Activated CD8-positive, alpha-beta memory T cell treated with anti-CD3 and anti-CD28 coated beads, Interleukin-2, amount 50 U/mL, for 1 hour (primary cell): ENCODE measurements around the gene ADGRG6.
"Not testable (repeated sequence)": the region's sequence is repeated elsewhere in the genome, so short reads cannot be mapped to it uniquely, and the experiment has no call there.

Experiments
- DNase-seq: peaks from one replicate; pipeline ENCODE4 v3.0.0-alpha.2; 2020; ENCODE audit errors: extremely low read depth

ADGRG6 gene

DNA sequence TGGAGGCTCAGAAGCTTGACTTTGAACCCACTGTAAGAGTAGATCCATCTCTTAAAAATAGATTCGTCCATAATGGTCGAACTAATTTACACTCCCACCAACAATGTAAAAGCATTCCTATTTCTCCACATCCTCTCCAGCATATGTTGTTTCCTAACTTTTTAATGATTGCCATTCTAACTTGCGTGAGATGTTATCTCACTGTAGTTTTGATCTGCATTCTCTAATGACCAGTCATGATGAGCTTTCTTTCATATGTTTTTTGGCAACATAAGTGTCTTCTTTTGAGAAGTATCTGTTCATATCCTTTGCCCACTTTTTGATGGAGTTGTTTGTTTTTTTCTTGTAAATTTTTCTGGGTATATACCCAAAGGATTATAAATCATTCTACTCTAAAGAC lies 44.4 kb downstream of the ADGRG6 start:
- not testable (repeated sequence) for DNase-seq

DNA sequence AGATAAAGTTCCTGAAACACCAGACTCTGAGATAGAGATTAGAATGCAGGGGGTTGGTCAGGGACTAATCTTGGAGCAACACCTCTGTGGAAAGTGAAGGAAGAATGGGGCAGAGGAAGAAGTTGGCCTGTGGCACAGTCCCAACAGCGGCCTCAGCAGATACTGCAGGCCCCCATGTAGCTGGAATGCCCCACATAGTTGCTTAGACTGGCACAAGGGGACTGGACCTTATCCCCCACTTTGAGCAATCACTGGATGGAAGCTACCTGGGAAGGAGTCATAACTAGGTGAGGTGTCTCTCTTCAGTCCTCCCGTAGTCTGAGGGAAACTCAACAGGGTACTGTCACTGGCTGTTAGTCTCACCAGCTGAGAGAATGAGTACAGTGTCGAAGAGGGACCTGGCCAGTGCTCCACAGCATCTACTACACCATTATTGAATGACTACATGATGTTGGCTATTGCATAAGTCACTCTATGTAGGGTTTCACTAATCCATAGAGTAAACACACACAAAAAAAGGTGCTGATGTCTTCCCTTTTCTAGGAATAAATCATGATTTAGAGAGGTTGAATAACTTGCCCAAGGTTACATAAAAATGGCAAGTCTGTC lies 47.5 kb downstream of the ADGRG6 start:
- no peak for DNase-seq

DNA sequence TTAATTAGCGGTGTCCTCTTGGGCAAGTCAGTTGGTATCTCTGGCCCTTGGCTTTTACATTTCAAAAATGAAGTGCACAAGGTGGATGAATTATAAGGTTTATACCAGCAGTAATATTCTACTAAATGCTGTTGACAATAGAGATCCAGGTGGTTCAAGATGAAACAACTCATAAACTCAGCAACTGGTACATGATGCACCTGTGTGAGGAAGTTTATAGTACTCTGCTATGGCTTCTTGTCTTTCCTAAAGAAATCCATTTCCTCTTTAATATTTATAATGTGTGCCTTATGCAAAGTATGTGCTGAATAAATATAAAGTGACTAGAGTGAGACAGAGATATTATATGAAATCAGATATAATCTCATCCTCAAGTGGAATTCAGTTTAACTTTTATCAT lies 48.5 kb downstream of the ADGRG6 start:
- DNase-seq: no peak

DNA sequence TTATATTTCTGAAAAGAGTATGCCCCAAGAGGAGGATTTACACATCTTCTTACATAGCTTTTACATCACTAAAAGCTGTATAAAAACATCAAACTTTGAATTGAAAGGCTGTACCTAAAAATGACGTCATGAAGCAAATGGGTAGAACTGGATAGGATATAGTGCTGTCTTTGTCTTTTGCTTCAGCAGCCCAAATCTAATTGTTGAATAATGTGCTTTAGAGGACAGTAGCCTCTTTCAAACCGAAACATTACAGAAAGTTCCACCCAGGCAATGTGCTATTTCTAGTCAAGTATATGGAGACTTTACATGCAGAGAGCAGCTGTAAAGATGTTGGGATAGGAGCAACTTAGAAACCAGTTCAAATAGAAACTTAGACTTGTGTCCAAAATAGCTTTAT lies 51.9 kb downstream of the ADGRG6 start:
- no peak for DNase-seq

DNA sequence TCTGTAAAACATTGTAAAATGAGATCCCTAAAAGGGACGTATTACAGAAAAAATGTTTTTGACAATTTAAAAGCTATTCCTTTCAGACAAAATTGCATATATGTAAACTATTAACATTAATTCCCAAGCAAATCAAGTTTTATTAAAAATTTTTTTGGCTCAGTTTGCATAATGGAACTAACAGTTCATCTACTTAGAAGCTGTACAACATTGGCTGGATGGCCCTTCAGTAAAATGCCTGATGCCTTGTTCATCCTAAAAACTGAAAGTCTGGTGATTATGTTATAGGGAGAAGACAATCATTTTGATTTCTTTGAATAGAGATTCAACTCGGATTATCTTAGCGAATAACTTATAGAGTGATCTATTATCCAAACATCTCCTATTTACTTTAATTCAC lies 52.8 kb downstream of the ADGRG6 start:
- no peak for DNase-seq

DNA sequence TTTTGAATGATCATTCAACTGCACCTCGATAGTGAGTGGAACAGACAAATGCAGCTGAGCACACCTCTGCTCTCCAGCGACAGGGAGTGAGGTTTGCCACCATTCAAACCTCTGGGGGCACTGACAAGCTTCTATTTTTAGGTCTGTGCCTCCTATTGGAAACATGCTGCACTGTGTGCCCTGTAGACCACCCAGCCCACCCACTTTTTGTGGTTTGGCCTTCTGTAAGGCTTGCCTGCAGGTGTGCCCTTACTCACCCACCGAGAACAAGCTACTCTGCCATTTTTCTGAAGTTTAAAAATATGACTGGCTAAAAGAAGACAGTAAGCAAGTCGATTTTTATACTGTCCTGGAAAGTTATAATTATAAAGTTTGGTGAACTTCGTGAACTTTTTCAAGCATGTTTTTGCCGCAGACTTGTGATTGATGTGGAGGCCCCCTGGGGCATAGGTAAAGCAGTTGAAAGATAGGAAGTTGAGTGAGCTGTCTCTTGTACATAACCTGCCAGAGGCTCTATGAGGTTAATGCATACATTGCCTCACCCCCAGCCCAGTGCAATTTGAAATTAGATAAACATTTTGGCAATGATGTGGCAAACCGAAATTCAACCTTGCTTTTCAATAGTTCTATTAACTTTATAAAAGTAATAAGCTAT lies 53.8 kb downstream of the ADGRG6 start:
- DNase-seq: peak; percentile 18

DNA sequence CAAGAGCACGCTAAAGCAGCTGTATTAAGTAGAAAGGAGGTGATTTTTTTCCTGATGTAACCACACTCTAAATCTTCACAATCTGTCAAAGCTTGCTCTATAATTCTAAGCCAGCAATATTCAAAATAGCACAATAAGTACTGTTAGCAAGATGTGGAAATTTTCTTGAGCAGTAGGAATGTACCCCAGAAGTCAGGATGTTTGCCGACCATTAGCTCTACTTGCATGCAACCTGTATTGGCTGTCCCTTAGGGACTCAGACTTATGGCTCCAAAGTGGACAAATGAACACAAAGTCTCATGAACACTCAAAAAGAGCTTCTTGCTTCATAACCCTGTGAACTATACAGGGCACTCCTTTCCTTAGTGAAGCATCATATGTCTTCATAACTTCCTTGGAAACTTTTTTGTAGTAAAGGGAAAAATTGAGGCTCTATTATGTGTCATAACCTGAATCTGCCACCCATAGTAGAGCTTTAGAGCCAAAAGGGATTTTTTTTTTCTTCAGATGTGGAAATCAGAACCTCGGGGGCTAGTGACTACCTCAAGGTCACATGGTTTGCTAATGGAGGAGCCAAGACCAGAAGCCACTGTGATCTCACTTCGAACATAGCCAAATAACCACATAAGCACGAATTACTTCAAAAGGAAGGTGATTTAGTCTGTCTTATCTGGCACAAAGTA lies 54.5 kb downstream of the ADGRG6 start:
- DNase-seq: no peak

DNA sequence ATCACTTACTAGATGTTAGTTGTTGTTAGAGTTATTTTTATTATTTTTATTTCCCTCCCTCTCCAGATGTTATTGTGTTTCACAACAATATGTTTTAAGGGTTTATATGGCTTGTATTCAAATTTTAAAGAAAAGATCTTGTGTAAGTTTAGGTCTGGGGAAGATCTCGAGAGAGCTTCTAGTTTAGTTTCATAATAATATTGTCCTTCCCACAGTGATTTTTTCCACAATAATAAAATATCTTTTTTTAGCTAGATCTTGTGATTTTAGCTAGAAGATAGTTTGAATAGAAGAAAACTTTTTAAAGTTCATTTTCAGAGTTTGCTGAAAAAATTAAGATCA lies 55.0 kb downstream of the ADGRG6 start:
- no peak for DNase-seq

DNA sequence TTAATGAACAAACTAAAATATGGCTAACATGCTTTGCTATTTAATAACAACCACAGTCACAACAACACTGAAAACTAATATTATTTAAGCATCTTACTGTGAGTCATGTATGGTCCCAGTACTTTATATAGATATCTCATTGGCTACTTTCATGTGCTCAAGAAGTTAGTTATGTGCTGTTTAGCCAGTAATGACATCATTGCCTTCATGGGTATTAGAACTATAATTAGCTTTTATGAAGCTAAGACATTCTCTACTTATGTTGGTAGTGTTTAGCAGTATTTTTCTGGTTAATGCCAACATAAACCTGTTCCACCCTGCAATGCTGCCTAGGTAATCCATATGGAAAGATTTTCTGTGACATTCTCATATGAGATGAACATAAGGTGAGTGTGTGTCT lies 56.1 kb downstream of the ADGRG6 start:
- no peak for DNase-seq

DNA sequence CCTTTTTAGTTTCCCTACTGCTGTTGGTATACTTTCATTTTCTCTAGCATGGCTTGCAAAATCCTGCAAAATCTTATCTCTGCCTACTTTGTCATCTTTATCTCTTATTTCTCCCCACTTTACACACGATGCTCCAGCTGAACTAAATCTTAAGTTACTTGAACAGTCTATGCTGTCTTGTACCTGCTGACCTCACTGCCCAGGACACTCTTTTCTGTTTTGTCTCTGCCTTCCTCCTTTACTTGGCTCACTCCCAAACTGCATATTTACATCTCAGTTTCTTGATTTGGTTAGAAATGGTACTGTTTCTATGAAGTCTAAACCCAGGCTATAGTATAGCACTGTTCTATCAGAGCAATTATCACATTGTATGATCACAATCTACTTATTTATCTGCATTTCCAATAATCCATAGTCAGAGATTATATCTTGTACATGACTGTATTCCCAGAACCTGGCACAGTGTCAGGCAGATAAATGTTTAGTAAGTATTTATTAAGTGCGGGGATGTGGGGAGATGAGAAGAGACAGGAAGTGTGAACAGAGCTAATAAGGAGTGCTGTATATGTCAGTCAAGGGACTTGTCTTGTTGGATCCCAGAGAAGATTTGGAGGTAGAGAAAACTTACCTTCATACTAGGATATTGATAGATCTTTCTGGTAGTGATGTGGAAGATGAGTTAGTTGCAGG lies 57.6 kb downstream of the ADGRG6 start:
- DNase-seq: no peak

DNA sequence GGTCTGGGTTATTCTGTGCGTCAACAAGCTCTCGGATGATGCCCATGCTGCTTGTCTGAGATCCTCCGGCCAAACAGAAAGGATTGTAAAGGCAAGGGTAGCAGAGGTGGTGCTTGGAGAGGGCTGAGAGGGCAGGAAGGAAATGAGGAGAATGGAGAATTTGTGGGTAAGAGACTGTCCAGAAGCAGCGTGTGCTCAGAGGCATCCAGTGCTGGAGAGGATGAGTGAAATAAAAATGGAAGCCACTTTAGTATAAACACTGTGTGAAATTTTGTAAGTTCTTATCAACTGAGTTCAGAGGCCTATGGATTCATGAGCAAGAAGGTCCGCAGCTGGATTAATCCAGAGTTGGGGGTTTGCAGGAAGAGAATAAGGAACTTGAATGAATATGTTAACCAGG lies 59.5 kb downstream of the ADGRG6 start:
- DNase-seq: no peak

DNA sequence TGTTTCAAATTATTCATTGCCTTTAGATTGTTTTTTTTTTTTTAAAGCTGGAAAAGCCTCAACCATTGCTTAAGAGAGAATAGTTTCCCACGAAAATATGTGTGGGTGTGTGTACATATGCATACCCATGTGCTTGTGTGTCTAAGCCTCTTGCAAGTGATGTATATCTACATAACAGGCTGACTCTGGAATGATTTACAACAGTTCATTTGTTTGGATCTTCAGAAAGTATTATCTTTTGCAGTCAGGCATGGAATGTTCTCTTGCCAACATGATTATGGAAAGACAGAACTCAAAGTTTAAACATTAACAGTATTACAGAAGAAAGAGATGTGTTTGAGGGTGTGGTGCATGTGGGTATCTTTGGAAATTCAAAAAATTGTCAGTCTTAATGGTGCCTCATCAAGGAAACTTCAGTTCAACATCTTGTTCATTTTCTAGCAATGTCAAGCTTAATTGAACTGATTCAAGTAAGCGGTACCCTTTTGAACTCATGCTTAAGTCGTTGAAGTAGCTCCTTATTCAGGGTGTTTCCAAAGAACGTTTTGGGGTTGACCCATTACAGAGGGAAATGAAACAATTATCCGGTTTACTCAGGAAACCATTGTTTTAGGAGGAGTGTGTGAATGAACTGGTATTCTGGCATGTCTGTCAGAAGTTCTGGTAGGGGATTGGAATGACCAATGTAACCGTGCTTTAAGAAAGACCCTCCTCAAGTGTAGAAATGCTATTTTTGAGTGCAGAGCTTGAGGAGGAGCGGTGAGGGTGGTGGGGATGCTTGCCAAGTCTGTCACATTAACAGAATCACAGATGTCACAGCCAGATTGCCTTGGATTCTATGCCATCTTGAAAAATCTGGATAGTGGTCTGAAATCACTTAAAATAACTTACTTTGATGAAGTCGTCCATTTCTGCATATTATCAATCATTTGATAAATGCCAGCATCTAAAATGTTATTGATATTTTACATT lies 60.3 kb downstream of the ADGRG6 start:
- no peak for DNase-seq

DNA sequence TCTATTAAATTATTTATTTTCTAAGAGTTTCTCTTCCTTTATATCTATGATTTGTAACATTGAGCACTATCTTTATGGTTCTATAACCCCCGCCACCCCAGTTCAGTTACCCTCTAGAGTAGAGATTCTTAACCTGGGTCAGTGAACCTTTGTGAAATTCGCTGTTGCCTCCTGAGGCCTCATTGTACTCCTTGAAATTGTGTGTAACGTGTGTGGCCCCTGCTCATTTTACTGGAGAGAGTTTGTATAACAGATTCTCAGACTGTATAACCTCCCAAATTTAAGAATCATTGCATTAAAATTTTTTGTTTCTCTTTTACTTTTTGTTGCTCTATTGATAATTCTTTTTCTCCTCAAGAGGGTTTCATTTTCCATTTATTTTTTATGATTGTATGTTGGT lies 65.3 kb downstream of the ADGRG6 start:
- DNase-seq: no peak

DNA sequence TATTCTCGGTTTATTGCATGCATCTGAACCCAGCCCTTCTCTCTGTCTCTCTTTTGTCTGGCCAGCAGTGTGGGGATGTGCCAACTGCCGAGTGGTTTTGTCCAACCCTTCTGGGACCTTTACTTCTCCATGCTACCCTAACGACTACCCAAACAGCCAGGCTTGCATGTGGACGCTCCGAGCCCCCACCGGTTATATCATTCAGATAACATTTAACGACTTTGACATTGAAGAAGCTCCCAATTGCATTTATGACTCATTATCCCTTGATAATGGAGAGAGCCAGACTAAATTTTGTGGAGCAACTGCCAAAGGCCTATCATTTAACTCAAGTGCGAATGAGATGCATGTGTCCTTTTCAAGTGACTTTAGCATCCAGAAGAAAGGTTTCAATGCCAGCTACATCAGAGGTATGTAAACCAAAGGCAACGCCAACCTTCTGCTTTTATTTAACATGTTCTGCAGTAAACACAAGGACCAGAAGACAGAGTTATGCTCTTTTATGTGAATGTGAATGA lies 65.8 kb downstream of the ADGRG6 start:
- DNase-seq: no peak

DNA sequence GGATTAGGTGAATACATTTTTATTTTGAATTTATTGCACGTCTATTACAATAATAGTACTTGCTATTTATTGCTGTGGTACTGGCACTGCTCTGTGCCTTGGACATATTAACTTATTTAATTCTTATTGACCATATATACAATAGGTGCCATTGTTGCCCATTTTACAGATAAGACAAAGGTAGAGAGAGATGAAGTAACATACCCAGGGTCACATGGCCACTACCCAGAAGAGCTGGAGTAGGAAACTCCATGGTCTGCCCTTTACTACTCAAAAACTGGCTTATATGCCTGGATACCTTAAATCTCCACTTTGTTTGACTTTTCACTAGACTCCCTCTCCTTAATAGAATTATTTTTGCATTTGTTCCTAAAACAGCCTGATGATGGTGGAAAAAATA lies 67.5 kb downstream of the ADGRG6 start:
- DNase-seq: no peak

DNA sequence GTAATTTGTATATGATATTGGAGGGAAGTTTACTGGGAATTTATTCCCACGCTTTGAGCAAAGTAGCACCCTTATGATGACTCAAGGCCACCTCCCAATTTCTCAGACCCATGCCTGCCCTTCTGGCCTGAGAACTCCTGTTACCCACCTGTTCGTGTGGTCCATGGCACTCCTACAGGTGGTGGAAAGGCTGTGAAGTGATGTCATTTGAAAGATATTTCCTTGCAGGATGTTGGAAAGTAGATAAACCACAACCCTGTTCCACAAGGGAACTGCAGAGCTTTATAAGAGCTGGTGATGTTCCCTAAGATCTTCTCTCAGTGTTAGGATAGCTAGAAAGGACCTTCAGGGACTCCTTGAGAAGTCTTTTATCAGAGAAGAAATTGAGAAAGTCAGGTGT lies 70.5 kb downstream of the ADGRG6 start:
- DNase-seq: no peak

DNA sequence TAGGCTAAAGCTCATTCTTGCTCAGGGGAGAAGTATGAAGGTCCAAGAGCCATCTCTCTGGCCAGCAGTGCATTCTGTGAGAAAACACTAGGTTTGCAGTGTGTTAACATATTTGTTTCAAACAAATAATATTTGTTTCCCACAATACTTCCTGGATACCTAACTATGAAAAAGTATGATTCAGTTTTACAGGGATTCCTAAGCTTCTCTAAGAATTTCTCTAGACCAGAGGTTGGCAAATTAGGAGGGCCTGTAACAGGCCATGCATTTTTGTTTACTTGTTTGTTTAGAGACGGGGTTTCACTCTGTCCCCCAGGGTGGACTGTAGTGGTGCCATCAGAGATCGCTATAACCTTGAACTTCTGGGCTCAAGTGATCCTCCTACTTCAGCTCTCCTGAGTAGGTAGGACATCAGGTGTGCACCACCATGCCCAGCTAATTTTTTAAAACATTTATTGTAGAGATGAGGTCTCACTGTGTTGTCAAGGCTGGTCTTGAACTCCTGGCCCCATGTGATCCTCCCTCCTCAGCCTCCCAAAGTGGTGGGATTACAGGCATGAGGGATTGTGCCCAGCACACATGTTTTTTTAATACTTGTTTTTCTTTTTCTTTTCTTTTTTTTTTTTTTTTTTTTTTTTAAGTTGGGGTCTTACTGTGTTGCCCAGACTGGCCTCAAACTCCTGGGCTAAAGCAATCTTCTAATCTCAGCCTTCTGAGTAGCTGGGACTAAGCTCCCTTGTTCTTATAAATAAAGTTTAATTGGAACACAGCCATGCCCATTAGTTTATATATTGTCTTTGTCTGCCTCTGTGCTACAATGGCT lies 71.7 kb downstream of the ADGRG6 start:
- no peak for DNase-seq

DNA sequence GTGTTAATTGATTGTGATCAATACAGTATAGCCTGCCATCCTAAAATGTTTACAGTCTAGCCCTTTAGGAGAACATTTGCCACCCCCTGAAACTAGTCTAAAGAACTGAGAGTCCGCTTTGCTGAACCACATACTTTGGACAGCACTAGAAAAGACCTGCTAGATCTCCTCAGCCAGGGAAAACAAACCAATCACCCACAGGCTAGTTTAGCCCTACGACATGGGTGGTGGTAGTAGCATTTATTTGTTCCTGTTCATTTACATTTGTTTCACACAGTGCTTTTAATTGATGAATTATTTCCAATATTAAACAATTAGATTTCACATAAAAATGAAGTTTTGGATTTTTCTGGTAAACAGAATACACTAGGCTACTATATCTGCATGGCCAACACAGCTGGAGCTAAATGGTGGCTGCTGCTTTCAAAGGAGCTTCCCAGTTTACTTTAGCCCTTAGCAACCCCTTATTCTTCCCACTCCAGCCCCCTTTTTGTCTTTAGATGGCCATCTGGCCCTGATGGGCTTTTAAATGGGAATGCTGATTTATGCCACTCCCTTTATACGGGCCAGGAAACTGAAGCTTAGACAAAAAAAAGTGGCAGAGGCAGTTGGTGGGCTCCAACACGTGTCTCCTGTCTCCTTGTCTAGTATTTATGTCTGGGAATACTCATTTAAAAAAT lies 72.4 kb downstream of the ADGRG6 start:
- DNase-seq: no peak

DNA sequence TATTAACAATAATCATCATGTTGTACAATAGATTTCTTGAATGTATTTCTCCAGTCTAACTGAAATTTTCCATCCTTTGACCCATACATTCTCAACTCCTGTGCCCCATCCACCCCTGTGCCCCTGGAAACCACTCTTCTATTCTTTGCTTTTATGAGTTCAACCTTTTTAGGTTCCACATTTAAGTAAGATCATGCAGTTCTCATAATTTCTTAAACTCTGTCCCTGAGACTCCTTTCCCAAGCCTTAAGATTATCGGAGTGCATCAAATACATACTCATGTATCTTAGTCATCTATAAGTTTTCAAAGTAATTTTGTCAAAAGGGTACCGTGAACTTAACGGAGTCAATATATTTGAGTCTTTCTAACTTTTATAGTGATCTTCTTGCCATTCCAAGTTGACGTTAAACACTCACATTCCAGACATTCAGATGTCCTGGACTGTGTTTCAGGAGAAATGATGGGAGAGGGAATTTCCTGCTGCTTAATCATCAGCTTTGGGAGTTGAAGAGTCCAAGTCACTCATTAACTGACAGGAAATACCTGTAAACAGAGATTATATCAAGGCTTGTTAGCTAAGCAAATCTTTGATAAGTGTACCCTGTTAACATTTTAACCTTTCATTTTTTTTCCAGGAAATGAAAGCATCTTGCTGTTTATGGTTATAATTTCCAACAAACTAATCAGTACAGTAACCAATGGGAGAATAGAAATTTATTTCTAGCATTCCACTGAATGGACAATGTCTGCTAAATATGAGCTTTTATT lies 73.3 kb downstream of the ADGRG6 start:
- no peak for DNase-seq
